Esophagus squamous epithelium (tissue), 4 donors: ENCODE measurements around the gene CASP6.

Source experiments
- POLR2A ChIP-seq, 4 donors: fragments of 450-650 bp; IDR thresholded peaks; one replicate each; pipeline ENCODE4 v1.6.1; 2017; ENCODE audit warnings: antibody characterized with exemption in 4 of 4, mild to moderate bottlenecking in 4 of 4, moderate library complexity in 3 of 4
- TF ChIP-seq, protein P1 (sequence below), 6 experiments: fragments of 450-650 bp in 4 of 6; fragments of 200-600 bp in 2 of 6; sonication (generic) in 2 of 6; IDR thresholded peaks; one replicate each; pipeline ENCODE4 v1.5.1; 2016 to 2019; ENCODE audit warnings: antibody characterized with exemption in 6 of 6, mild to moderate bottlenecking in 4 of 6, moderate library complexity in 4 of 6

GRCh38 chr4:109751852-109752251 is 48.6 kb upstream of the CASP6 start:
- TF ChIP-seq, protein P1, sequence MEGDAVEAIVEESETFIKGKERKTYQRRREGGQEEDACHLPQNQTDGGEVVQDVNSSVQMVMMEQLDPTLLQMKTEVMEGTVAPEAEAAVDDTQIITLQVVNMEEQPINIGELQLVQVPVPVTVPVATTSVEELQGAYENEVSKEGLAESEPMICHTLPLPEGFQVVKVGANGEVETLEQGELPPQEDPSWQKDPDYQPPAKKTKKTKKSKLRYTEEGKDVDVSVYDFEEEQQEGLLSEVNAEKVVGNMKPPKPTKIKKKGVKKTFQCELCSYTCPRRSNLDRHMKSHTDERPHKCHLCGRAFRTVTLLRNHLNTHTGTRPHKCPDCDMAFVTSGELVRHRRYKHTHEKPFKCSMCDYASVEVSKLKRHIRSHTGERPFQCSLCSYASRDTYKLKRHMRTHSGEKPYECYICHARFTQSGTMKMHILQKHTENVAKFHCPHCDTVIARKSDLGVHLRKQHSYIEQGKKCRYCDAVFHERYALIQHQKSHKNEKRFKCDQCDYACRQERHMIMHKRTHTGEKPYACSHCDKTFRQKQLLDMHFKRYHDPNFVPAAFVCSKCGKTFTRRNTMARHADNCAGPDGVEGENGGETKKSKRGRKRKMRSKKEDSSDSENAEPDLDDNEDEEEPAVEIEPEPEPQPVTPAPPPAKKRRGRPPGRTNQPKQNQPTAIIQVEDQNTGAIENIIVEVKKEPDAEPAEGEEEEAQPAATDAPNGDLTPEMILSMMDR (IDR thresholded peaks at IDR 0.05), result no peak
- no peak for TF ChIP-seq POLR2A (IDR thresholded peaks at IDR 0.05)
